Esophagus muscularis mucosa (tissue), 4 donors: ENCODE measurements around the gene GRK5.

ENCODE experiments used
- CTCF ChIP-seq, 3 experiments: fragments of 200-600 bp in 2 of 3; fragments of 450-650 bp in 1 of 3; sonication (generic) in 2 of 3; IDR thresholded peaks; one replicate each; pipeline ENCODE4 v1.5.1; 2017 to 2019; ENCODE audit warnings: antibody characterized with exemption in 3 of 3, mild to moderate bottlenecking in 2 of 3, moderate library complexity in 1 of 3
- EP300 ChIP-seq: sonication (generic); formaldehyde crosslinking; IDR thresholded peaks from one replicate; pipeline ENCODE4 v1.6.1; 2017; ENCODE audit warnings: antibody characterized with exemption
- POLR2A ChIP-seq: fragments of 450-650 bp; IDR thresholded peaks from one replicate; pipeline ENCODE4 v1.6.1; 2017; ENCODE audit warnings: antibody characterized with exemption, moderate library complexity, mild to moderate bottlenecking, low read depth

GRCh38 chr10:119275085-119275484 lies 67.7 kb downstream of the GRK5 start:
- TF ChIP-seq POLR2A: no peak
- TF ChIP-seq EP300: no peak
- TF ChIP-seq CTCF (IDR thresholded peaks at IDR 0.05): no peak
